ENCODE measurements around the gene CATSPERE. TPM values are rescaled to one million over a fixed set of nuclear protein-coding genes. Genes with fewer than 3 reads are reported as not detected.
A peak's percentile ranks its signal among the peaks of the same experiment; 100 is the strongest.

The CATSPERE gene
- total and polyA plus RNA-seq, 10 of the 15 experiments (the other 5 are each of a cell fraction or from before 2014, with no cell fraction given), result 0.04 to 0.24 (median 0.17) TPM; not detected in 3

GRCh38 chr1:244450597-244451538 lies 10.2 kb upstream of the CATSPERE start (continued):
- TF ChIP-seq, protein P1, sequence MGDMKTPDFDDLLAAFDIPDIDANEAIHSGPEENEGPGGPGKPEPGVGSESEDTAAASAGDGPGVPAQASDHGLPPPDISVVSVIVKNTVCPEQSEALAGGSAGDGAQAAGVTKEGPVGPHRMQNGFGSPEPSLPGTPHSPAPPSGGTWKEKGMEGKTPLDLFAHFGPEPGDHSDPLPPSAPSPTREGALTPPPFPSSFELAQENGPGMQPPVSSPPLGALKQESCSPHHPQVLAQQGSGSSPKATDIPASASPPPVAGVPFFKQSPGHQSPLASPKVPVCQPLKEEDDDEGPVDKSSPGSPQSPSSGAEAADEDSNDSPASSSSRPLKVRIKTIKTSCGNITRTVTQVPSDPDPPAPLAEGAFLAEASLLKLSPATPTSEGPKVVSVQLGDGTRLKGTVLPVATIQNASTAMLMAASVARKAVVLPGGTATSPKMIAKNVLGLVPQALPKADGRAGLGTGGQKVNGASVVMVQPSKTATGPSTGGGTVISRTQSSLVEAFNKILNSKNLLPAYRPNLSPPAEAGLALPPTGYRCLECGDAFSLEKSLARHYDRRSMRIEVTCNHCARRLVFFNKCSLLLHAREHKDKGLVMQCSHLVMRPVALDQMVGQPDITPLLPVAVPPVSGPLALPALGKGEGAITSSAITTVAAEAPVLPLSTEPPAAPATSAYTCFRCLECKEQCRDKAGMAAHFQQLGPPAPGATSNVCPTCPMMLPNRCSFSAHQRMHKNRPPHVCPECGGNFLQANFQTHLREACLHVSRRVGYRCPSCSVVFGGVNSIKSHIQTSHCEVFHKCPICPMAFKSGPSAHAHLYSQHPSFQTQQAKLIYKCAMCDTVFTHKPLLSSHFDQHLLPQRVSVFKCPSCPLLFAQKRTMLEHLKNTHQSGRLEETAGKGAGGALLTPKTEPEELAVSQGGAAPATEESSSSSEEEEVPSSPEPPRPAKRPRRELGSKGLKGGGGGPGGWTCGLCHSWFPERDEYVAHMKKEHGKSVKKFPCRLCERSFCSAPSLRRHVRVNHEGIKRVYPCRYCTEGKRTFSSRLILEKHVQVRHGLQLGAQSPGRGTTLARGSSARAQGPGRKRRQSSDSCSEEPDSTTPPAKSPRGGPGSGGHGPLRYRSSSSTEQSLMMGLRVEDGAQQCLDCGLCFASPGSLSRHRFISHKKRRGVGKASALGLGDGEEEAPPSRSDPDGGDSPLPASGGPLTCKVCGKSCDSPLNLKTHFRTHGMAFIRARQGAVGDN (IDR thresholded peaks at IDR 0.05), result peak; percentile 87
- TF ChIP-seq ATF7 (IDR thresholded peaks at IDR 0.05; ENCODE audit: low read depth), result no peak
- TF ChIP-seq NFYB (IDR thresholded peaks at IDR 0.05; ENCODE audit: insufficient read depth, low read depth, low read length), result 0 out of 2 replicates have a peak, but pooled peaks have one; percentile 18
- no peak for TF ChIP-seq CHD1 (IDR thresholded peaks at IDR 0.05; ENCODE audit: low read depth, low read length)
- peak; percentile 36; the same call in 1 of the 2 replicates for TF ChIP-seq CREB1 (IDR thresholded peaks at IDR 0.05; ENCODE audit: low read depth)
- TF ChIP-seq IKZF1 (conservative IDR thresholded peaks at IDR 0.05), result peak; percentile 54; the same call in 1 of the 2 replicates
- no peak for TF ChIP-seq NR2C2 (IDR thresholded peaks at IDR 0.05; ENCODE audit: borderline replicate concordance, control insufficient read depth, insufficient read length, low read depth)
- TF ChIP-seq CBX3 (IDR thresholded peaks at IDR 0.05; ENCODE audit: borderline replicate concordance, low read depth), result no peak
- peak; percentile 90 for TF ChIP-seq MXI1 (IDR thresholded peaks at IDR 0.05; ENCODE audit: low read depth, low read length)
- TF ChIP-seq ZNF592 (IDR thresholded peaks at IDR 0.05), result no peak
- TF ChIP-seq USF2 (IDR thresholded peaks at IDR 0.05; ENCODE audit: borderline replicate concordance, low read depth, low read length), result peak; percentile 19; the same call in 1 of the 2 replicates
- TF ChIP-seq DPF2 (IDR thresholded peaks at IDR 0.05), result 0 out of 2 replicates have a peak, but pooled peaks have one; percentile 6
- TF ChIP-seq, protein P2, sequence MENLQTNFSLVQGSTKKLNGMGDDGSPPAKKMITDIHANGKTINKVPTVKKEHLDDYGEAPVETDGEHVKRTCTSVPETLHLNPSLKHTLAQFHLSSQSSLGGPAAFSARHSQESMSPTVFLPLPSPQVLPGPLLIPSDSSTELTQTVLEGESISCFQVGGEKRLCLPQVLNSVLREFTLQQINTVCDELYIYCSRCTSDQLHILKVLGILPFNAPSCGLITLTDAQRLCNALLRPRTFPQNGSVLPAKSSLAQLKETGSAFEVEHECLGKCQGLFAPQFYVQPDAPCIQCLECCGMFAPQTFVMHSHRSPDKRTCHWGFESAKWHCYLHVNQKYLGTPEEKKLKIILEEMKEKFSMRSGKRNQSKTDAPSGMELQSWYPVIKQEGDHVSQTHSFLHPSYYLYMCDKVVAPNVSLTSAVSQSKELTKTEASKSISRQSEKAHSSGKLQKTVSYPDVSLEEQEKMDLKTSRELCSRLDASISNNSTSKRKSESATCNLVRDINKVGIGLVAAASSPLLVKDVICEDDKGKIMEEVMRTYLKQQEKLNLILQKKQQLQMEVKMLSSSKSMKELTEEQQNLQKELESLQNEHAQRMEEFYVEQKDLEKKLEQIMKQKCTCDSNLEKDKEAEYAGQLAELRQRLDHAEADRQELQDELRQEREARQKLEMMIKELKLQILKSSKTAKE (IDR thresholded peaks at IDR 0.05; ENCODE audit: low read depth, poor library complexity, severe bottlenecking), result peak; percentile 32

Data from GM12878 (cell line).